Astrocyte (in vitro differentiated cells and primary cell): ENCODE measurements around the gene ARIH2. TPM values are rescaled to one million over a fixed set of nuclear protein-coding genes. Genes with fewer than 3 reads are reported as not detected.

ENCODE experiments used
- DNase-seq: peaks from one replicate; pipeline ENCODE4 v3.0.0-alpha.2; 2010; ENCODE audit warnings: low read depth
- FAIRE-seq: peaks from 2 replicates; lab custom pipeline; 2011; peaks lifted over from hg19 to GRCh38; lab: Jason Lieb, UNC
- H2AFZ ChIP-seq: 2 replicates; pipeline ENCODE4 v1.6.0; 2012; ENCODE audit warnings: low read depth, low read length, inconsistent platforms
- H3K27ac ChIP-seq: 2 replicates; pipeline ENCODE4 v1.5.1; 2011; ENCODE audit warnings: low read depth, low read length, inconsistent platforms
- H3K27me3 ChIP-seq: 2 replicates; pipeline ENCODE4 v1.6.0; 2011; ENCODE audit warnings: low read length, inconsistent platforms; ENCODE audit not compliant: insufficient read depth
- H3K36me3 ChIP-seq: 2 replicates; pipeline ENCODE4 v1.5.1; 2011; ENCODE audit warnings: low read length, inconsistent platforms; ENCODE audit not compliant: insufficient read depth
- H3K4me1 ChIP-seq: 2 replicates; pipeline ENCODE4 v1.5.1; 2011; ENCODE audit warnings: low read length, inconsistent platforms; ENCODE audit not compliant: insufficient read depth
- H3K4me2 ChIP-seq: 2 replicates; pipeline ENCODE4 v1.6.0; 2012; ENCODE audit warnings: low read length, inconsistent platforms
- H3K4me3 ChIP-seq: 2 replicates; pipeline ENCODE4 v1.5.1; 2011; ENCODE audit warnings: low read depth, mild to moderate bottlenecking, low read length, inconsistent platforms; ENCODE audit not compliant: insufficient read depth
- H3K79me2 ChIP-seq: 2 replicates; pipeline ENCODE4 v1.6.0; 2012; ENCODE audit warnings: mild to moderate bottlenecking, low read length, inconsistent platforms; ENCODE audit not compliant: insufficient read depth
- H3K9ac ChIP-seq: 2 replicates; pipeline ENCODE4 v1.6.0; 2012; ENCODE audit warnings: mild to moderate bottlenecking, low read length, inconsistent platforms
- H3K9me3 ChIP-seq: 2 replicates; pipeline ENCODE4 v1.5.1; 2012; ENCODE audit warnings: low read depth, mild to moderate bottlenecking, low read length, inconsistent platforms; ENCODE audit not compliant: insufficient read depth
- H4K20me1 ChIP-seq: 2 replicates; pipeline ENCODE4 v1.6.0; 2012; ENCODE audit warnings: low read length, inconsistent platforms; ENCODE audit not compliant: insufficient read depth
- H3K27ac Mint-ChIP-seq: one replicate; pipeline ENCODE4 v1.8.0; 2021; ENCODE audit warnings: mild to moderate bottlenecking, mixed read lengths; ENCODE audit not compliant: unreplicated experiment
- H3K27me3 Mint-ChIP-seq: one replicate; pipeline ENCODE4 v1.8.0; 2021; ENCODE audit warnings: low read depth, mixed read lengths; ENCODE audit not compliant: unreplicated experiment
- H3K36me3 Mint-ChIP-seq: one replicate; pipeline ENCODE4 v1.8.0; 2021; ENCODE audit warnings: low read depth, mixed read lengths; ENCODE audit not compliant: unreplicated experiment
- H3K4me1 Mint-ChIP-seq: one replicate; pipeline ENCODE4 v1.8.0; 2021; ENCODE audit warnings: low read depth, mixed read lengths; ENCODE audit not compliant: unreplicated experiment
- H3K4me3 Mint-ChIP-seq: one replicate; pipeline ENCODE4 v1.8.0; 2021; ENCODE audit warnings: mild to moderate bottlenecking, moderate library complexity, mixed read lengths; ENCODE audit not compliant: unreplicated experiment
- H3K9me3 Mint-ChIP-seq: one replicate; pipeline ENCODE4 v1.8.0; 2021; ENCODE audit warnings: mild to moderate bottlenecking, mixed read lengths; ENCODE audit not compliant: unreplicated experiment
- EZH2 ChIP-seq: IDR thresholded peaks from 2 replicates; pipeline ENCODE4 v1.6.1; 2012; ENCODE audit warnings: mild to moderate bottlenecking, low read length, inconsistent platforms; ENCODE audit not compliant: insufficient read depth
- total RNA-seq: library from RNA; stranded (reverse); gene quantifications from 2 replicates; pipeline ENCODE4 v1.2.1, GENCODE V29; 2021
- TF ChIP-seq, protein P1 (sequence below): IDR thresholded peaks from 2 replicates; pipeline ENCODE4 v1.5.1; 2011; ENCODE audit warnings: low read depth, mild to moderate bottlenecking, inconsistent platforms, low read length, moderate library complexity; ENCODE audit not compliant: insufficient read depth

Gene ARIH2
- total RNA-seq, 1 donor from 2014 or later = 94.6 TPM

GRCh38 chr3:48979451-48979850 lies 60.8 kb downstream of the ARIH2 start:
- DNase-seq = no peak
- no peak overlapping the region for H2AFZ ChIP-seq
- H3K79me2 ChIP-seq = no peaks in the 10 kb centered on the region
- H3K4me2 ChIP-seq = no peak overlapping the region
- H3K9me3 Mint-ChIP-seq = no peaks in the 10 kb centered on the region
- FAIRE-seq = no peak
- no peak overlapping the region for H3K4me3 ChIP-seq
- no peak overlapping the region for H3K4me3 Mint-ChIP-seq
- peaks cover 3% of the 10 kb centered on the region for H3K4me1 Mint-ChIP-seq
- H3K9me3 ChIP-seq = no peaks in the 10 kb centered on the region
- peaks cover 12% of the 10 kb centered on the region for H4K20me1 ChIP-seq
- H3K4me1 ChIP-seq = no peaks in the 10 kb centered on the region
- H3K27ac ChIP-seq = no peak overlapping the region
- no peaks in the 10 kb centered on the region for H3K27me3 Mint-ChIP-seq
- no peak overlapping the region for H3K27ac Mint-ChIP-seq
- H3K27me3 ChIP-seq = no peaks in the 10 kb centered on the region
- TF ChIP-seq, protein P1, sequence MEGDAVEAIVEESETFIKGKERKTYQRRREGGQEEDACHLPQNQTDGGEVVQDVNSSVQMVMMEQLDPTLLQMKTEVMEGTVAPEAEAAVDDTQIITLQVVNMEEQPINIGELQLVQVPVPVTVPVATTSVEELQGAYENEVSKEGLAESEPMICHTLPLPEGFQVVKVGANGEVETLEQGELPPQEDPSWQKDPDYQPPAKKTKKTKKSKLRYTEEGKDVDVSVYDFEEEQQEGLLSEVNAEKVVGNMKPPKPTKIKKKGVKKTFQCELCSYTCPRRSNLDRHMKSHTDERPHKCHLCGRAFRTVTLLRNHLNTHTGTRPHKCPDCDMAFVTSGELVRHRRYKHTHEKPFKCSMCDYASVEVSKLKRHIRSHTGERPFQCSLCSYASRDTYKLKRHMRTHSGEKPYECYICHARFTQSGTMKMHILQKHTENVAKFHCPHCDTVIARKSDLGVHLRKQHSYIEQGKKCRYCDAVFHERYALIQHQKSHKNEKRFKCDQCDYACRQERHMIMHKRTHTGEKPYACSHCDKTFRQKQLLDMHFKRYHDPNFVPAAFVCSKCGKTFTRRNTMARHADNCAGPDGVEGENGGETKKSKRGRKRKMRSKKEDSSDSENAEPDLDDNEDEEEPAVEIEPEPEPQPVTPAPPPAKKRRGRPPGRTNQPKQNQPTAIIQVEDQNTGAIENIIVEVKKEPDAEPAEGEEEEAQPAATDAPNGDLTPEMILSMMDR = no peak
- TF ChIP-seq EZH2 = no peak
- H3K36me3 ChIP-seq = peaks cover 46% of the 10 kb centered on the region
- H3K36me3 Mint-ChIP-seq = peaks cover 31% of the 10 kb centered on the region
- H3K9ac ChIP-seq = no peak overlapping the region

DNA sequence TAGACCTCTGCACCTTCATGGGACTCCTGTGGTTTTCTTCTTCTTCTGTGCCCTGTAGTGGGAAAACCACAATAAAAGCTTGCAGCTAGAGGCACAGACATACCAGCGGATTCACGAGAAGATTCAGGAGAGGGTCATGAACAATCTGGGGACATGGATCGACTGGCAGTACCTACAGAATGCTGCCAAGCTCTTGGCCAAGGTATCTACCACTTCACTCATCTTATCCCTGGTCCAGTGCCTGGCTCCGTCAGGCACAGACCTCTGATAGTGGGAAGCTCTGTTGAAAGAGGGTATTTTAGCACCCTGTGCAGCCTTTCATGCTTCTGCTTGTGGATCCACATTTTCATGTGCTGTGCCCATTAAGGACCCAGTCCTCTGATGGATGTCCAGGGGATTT lies 61.7 kb downstream of the ARIH2 start:
- H3K4me3 Mint-ChIP-seq = no peak overlapping the region
- Histone ChIP-seq H4K20me1 (peaks cover 19% of the 10 kb centered on the region), H3K79me2 (no peaks in the 10 kb centered on the region), H3K9ac (no peak overlapping the region), H3K4me1 (no peaks in the 10 kb centered on the region), H3K4me2 (no peak overlapping the region), H3K27me3 (no peaks in the 10 kb centered on the region), H3K27ac (no peak overlapping the region), H2AFZ (no peak overlapping the region), H3K4me3 (no peak overlapping the region), H3K9me3 (no peaks in the 10 kb centered on the region), H3K36me3 (peaks cover 43% of the 10 kb centered on the region)
- H3K27ac Mint-ChIP-seq = no peak overlapping the region
- H3K9me3 Mint-ChIP-seq = no peaks in the 10 kb centered on the region
- FAIRE-seq = no peak
- DNase-seq = no peak
- H3K4me1 Mint-ChIP-seq = peaks cover 7% of the 10 kb centered on the region
- TF ChIP-seq, protein P1 = no peak
- no peak for TF ChIP-seq EZH2
- peaks cover 28% of the 10 kb centered on the region for H3K36me3 Mint-ChIP-seq
- H3K27me3 Mint-ChIP-seq = no peaks in the 10 kb centered on the region

DNA sequence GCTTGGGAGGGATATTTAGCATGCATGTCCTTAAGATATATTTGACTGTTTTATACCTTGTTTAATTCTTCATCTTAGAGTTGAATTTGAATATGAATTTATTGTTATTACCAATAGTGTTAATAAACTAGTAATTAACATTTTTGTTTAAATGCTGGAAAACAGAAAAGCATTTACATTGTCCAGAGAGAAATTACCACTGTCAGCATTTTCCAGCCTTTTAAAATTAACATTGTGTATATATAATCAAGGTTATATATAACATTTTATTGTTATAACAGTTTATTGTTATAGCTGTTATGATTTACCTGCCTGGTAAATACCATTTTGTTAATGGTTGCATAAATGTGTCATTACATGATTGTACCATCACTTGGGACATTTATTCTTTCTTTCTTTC lies 63.4 kb downstream of the ARIH2 start:
- H3K27ac ChIP-seq = no peak overlapping the region
- H3K4me2 ChIP-seq = no peak overlapping the region
- no peaks in the 10 kb centered on the region for H3K9me3 Mint-ChIP-seq
- peaks cover 28% of the 10 kb centered on the region for H3K36me3 Mint-ChIP-seq
- DNase-seq (no peak), FAIRE-seq (no peak)
- no peak overlapping the region for H3K27ac Mint-ChIP-seq
- no peak overlapping the region for H2AFZ ChIP-seq
- peaks cover 43% of the 10 kb centered on the region for H3K36me3 ChIP-seq
- H3K79me2 ChIP-seq = no peaks in the 10 kb centered on the region
- H3K4me1 Mint-ChIP-seq = peaks cover 7% of the 10 kb centered on the region
- H3K4me1 ChIP-seq = no peaks in the 10 kb centered on the region
- H3K9me3 ChIP-seq = no peaks in the 10 kb centered on the region
- no peak overlapping the region for H3K4me3 Mint-ChIP-seq
- peaks cover 19% of the 10 kb centered on the region for H4K20me1 ChIP-seq
- H3K9ac ChIP-seq = no peak overlapping the region
- no peaks in the 10 kb centered on the region for H3K27me3 Mint-ChIP-seq
- no peaks in the 10 kb centered on the region for H3K27me3 ChIP-seq
- no peak overlapping the region for H3K4me3 ChIP-seq
- no peak for TF ChIP-seq EZH2
- TF ChIP-seq, protein P1 = no peak
